GM23248 (cell line): Measurements from ENCODE around the gene MBOAT1.

Source experiments
- EZH2 ChIP-seq: fragments of 200-600 bp; sonication (generic); IDR thresholded peaks from 2 replicates; pipeline ENCODE4 v1.6.1; 2018; ENCODE audit warnings: antibody characterized with exemption, mild to moderate bottlenecking; ENCODE audit not compliant: insufficient read depth, poor library complexity, severe bottlenecking
- EZH2phosphoT487 ChIP-seq: fragments of 200-600 bp; sonication (generic); IDR thresholded peaks from 2 replicates; pipeline ENCODE4 v1.6.1; 2018; ENCODE audit warnings: antibody characterized with exemption, moderate library complexity, mild to moderate bottlenecking, low read depth; ENCODE audit not compliant: insufficient read depth

GRCh38 chr6:20168690-20169089, 43.6 kb downstream of the MBOAT1 start:
- no peak for TF ChIP-seq EZH2
- TF ChIP-seq EZH2phosphoT487, result no peak
